NCI-H187 (cell line): ENCODE measurements around the gene SOAT1.
A peak's percentile ranks its signal among the peaks of the same experiment; 100 is the strongest.
"Not testable (repeated sequence)": the region's sequence is repeated elsewhere in the genome, so short reads cannot be mapped to it uniquely, and the experiment has no call there.

Experiments used
- DNase-seq, 2 experiments: peaks; one replicate each; lab custom pipeline; 2025; lab: John Stamatoyannopoulos, UW

The SOAT1 gene

DNA sequence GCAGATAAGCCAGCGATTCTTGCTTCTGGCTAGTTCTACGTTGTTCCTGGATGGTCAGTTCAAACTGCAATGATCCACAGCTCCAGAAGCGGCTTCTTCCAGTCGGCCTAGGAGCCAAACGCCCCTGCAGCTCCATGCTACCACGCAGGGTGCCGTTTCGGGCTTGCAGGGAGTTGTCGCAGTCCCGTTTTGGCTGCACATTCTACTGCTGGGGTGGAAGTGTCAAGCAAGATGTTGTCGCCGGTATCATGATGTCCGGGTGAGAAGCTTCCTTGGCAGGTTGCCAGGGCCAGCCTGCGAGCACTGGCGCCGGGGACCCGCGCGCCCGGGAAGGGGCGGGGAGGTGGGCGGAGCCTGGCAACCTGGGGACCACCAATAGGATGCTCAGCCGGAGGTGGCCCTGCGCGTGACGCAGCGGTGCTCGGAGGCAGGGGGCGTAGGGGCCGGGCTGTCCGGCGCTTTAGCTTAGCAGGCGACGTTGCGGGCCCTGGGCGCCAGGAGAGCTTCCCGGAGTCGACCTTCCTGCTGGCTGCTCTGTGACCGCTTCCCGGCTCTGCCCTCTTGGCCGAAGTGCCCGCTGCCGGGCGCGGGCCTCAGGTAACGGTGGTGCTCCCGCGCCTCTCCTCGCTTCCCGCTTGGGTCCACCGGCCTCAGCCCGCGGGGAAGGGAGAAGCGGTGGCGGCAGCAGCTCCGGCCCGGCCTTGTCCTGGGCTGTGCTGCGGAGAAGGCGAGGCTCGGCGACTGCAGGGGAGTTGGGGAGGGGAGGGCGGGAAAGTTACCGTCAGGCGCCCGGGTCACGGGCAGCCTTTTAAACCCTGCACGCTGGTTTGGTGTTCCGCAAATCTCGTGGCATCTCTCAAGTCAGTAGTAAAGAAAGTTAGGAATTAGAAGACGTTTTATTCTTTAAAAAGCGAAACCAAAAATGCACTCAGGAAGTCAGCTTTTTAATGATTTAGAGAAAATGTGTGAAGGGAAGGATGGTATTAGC lies at the start of gene SOAT1:
Gene SOAT1, plus strand, starts transcription at position 458 of the 988 bp plus-strand sequence. CDS start 8,888 bp downstream, outside the sequence.
- DNase-seq, result peak; percentile 97 to 99

DNA sequence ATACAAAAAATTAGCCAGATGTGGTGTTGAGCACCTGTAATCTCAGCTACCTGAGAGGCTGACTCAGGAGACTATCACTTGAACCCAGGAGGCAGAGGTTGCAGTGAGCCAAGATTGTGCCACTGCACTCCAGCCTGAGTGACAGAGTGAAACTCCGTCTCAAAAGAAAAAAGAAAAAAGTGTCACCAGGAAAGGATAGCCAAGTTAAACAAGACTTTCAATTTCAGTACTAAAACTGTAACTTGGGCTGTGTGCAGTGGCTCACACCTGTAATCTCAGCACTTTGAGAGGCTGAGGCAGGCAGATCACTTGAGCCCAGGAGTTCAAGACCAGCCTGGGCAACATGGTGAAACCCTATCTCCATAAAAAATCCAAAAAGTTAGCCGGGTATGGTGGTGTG lies 48.2 kb upstream of the SOAT1 start:
- not testable (repeated sequence) for DNase-seq

DNA sequence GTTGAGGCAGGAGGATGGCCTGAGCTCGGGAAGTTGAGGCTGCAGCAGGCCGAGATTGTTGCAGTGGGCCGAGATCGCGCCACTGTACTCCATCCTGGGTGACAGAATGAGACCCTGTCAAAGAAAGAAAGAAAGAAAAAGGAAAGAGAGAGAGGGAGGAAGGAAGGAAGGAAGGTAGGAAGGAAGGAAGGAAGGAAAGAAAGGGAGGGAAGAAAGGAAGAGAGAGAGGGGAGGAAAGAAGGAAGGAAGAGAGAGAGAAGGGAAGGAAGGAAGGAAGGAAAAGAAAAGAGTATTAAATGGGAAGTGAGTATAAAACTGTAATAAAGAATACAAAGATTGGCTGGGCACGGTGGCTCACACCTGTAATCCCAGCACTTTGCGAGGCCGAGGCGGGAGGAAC lies 45.7 kb upstream of the SOAT1 start:
- DNase-seq, result no peak

DNA sequence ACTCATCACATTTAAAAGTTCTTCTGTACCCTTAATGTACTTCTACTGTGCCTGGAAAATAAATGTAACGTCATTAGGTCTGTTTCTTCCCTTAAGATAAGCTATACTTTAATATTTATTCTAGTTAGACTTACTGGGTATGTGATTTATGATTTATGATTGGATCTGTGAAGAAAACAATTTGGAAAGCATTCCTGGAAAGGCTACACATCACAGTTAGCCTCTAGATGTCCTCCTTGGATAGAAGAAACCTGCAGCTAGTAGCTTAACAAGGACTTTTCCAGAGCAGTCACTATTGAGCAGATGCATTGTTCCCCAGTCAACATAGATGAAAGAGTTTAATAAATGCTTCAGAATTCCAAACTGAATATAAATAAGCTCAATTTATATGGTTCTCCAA lies 41.9 kb upstream of the SOAT1 start:
- DNase-seq, result no peak

DNA sequence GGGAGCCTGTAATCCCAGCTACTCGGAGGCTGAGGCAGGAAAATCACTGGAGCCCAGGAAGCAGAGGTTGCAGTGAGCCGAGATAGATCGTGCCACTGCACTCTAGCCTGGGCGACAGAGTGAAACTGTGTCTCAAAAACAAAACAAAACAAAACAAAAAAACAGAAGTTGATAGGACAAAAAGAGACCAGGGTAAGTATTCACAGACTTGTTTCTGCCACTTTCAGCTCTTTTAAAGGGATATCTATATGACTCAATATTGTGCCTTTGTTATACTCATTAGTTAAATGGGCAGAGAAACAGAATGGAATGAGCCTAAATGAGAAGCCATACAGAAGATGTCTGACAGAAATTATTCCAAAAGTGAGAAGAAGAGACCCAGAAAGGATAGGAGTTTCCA lies 41.0 kb upstream of the SOAT1 start:
- no peak for DNase-seq

DNA sequence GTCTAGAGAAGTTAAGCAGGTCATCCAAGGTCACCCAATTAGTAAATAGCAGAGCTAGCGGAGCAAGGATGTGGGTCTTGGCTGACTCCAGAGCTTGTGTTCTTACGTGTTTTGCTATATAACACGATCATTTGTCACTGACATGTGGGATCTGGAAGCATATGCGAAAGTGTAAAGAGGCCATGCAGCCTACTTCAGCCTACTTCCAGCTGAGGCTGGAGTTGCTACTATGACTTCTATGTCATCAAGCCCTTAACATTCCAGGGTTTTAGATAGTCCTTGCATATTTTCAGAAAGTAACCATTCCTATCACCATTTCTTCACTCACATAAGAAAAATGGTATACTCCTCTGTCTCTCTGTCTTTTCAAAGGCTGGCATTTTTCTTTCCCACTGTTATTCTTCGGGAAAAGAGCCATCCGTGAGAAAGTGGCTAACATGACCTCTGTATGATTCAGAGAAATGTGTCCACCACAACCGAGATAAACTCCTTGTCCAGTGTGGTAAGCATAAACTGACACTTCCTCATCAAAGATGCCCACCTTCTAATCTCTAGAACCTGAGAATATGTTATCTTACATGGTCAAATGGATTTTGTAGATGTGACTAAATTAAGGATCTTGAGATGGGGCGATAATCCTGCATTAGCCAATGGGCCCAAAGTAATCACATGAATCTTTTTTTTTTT lies 40.2 kb upstream of the SOAT1 start:
- no peak for DNase-seq

DNA sequence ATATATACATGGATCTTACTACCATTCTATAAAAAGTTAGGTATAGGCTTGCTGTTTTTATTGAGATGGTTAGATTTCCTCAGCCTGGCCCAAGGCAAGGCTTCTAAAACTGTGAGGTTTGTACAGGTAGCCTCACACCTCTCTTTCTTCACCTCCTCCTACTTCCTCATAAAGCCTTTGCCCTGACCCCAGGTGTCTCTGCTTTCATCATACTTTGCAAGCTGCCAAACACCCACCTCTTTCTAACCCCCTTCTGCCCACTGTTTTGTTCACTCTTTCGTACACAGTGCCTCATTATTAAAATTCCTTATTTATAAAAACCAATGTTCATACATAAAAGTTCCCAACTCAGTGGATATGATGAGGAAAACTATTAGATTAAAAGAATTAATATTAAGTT lies 31.4 kb upstream of the SOAT1 start:
- no peak for DNase-seq

DNA sequence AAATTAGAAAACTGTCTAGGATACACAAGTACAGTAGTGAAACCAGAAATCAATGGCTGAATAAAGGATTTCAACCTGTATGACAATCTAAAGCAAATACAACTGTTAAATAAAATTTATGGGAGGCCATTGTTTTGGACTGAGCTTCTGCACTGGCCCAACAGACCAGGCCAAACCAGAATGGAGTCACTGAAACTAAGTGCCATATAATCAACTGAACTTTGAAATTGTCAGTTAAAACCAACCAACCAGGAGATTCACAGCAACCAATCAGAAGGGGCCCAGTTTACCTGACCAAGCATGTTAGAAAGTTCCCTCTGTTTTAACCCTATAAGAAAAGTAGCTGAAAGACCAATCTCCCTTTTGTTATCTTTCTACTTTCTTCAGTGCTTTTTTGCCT lies 30.5 kb upstream of the SOAT1 start:
- no peak for DNase-seq

DNA sequence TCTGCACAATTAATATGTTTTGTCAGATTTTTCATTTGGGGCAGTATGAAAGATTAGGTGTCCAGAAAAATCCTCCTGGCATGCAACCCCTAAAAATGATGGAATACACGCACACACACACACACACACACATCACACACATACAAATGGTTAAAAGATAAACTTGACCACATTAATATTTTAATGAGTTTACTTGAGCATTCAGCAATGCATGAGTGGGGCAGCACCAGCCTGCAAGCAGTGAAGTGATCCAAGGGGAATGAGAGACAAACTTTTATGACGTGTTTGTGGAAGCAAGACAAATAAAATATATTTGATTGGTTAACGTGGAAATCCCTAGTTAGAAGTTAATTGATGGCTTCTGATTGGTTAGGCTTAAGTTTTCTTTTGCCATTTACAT lies 29.1 kb upstream of the SOAT1 start:
- no peak for DNase-seq

DNA sequence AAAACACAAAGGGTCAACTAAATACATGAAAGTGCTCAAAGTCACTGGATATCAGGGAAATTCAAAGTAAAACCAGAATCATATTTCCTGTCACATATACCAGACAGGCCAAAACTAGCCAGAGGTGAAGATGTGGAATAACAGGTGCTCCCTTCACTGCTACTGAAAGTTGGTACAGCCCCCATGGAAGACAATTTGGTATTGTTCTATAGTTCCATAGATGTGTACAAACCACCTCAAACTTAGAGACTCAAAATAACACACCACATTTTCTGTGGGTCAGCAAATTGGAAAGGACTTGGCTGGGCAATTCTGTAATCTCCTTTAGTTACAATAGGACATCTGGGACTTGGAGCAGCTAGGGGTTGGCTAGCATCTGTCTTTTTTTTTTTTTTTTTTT lies 24.5 kb upstream of the SOAT1 start:
- DNase-seq, result no peak

DNA sequence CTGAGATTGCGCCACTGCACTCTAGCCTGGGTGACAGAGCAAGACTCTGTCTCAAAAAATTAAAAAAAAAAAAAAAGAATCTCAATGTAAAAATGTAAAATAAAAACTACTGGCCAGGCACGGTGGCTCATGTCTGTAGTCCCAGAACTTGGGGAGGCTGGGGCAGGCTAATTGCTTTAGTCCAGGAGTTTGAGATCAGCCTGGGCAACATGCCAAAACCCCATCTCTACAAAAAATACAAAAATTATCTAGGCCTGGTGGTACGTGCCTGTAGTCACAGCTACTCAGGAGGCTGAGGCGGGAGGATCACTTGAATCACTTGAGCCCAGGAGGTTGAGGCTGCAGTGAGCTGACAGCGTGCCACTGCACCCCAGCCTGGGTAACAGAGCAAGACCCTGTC lies 19.2 kb upstream of the SOAT1 start:
- not testable (repeated sequence) for DNase-seq

DNA sequence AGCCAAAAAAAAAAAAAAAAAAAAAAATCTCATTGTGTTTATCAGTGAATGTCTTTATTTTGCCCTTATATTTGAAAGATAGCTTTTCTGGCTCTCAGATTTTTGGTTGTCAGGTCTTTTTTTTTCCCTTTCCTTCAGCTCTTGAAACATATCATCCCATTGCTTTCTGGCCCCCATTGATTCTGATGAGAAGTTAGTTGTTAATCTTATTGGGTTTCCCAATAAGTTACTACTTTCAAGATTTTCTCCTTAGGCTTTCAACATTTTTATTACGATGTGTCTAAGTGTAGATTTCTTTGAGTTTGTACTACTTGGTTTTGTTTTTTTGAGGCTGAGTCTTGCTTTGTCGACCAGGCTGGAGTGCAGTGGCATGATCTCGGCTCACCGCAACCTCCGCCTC lies 14.7 kb upstream of the SOAT1 start:
- DNase-seq, result no peak

DNA sequence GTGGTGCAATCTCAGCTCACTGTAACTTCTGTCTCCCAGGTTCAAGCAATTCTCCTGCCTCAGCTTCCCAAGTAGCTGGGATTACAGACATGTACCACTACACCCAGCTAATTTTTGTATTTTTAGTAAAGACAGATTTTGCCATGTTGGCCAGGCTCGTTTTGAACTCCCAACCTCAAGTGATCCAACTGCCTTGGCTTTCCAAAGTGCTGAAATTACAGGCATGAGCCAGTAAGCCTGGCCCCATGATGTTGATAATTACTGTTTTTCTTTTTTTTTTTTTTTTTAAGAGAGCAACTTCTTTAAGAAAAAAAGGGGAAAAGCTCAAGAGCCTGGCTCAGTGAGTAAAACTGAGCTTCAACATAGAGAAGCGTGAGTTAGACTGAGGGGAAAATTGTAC lies 9.6 kb upstream of the SOAT1 start:
- no peak for DNase-seq

DNA sequence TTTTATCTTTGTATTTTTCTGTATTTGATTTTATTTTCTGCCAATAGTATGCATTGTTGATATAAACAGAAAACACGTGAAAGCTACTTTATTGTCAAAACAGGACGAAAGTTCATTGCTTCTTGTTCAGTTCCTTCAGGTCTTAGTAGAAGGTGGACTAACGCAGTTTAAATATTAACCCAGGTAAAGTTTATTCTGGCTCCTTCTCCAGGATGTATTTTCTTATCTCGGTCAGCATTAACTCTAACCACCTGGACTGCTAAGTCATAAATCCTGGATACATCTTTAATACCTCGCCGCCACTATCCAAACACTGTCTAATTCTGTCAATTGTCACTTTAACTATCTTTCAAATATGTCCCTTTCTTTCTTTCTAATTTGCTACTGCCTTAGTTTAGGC lies 5.7 kb upstream of the SOAT1 start:
- no peak for DNase-seq

DNA sequence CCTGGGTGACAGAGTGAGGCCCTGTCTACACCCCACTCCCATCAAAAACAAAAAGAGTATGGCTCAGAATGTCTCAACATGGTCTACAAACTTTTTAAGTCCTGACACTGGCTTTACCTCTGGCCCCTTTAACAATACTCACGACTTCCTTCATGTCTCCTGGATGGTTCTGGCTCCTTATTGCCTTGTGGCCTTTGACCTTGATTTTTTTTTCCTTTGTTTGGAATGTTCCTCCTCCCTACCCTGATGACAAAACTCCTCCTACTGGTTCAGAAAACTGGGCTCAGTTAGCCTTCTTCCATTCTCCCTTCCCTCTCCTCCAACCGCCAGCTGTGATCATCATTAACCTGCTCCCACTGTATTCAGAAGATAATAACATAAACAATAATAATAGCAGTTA lies 4.6 kb upstream of the SOAT1 start:
- no peak for DNase-seq

DNA sequence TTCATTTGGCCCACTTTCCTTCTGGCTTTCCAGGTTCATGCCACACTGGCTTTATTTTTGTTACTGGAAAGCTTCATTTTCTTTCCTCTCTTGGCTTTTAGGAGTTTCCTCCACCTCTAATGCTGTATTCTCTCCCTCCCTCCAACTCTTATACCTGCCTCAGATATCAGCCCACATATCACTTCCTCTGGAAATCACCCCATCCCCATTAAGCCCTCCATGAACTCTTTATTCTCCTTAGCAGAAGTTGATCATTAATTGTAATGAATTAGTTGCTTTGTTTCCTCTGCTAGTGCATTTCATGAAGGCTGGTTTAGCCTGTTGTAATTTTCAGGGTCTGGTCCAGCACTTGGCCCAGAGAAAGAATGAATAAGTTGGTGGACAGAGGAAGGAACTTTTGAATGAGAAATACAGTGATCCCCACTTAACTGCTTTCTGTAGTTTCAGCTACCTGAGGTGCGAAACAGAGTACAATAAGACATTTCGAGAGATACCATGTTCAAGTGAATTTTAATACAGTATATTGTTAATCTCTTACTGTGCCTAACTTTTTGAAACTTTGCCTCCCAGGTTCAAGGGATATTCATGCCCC lies 1.7 kb downstream of the SOAT1 start:
- DNase-seq, result no peak

DNA sequence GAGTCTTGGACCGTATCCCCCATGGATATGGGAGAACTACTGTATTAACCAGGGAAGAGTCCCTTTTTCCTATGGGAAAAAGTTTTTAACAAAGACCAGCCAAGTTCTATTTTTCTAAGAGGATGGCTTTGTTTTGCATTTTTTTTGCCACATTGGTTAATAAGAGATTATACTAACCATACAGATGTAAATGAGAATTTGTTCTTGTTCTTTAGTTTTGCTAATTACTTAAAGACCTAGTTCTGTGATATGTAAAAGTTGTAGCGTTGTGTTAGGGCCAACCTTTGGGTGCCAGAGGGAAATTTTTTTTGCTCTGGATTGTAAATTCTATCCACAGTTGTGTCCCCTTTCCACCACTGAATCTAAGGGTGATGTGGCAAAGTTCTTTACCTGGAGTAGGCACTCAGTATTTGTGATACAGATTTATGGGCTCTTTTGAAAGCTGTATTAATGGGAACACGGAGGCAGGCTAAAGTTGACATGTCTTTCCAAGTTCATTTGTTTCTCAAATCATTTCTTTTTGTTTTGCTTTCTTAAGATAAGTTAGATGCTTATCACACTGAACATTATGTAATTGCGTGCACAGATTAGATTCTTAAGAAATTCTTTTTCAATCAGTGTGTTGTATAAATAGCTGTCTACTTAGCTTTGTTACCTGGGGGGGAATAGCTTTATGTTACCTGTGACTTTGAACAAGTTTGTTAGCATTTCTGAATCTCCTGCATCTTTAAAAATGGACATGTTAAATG lies 2.9 kb downstream of the SOAT1 start:
- DNase-seq, result no peak

DNA sequence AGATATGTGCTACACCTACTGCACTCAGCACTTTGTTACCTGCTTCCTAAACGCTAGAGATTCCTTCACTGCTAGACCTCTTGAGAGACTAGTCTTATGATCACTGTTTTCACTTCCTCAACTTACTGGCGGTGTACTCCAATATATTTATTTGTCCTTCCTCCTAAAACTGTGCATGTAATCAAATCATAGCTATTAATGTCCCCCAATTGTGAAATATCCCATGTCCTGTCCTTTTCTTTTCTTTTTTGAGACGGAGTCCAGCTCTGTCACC lies 3.4 kb downstream of the SOAT1 start:
- no peak for DNase-seq

DNA sequence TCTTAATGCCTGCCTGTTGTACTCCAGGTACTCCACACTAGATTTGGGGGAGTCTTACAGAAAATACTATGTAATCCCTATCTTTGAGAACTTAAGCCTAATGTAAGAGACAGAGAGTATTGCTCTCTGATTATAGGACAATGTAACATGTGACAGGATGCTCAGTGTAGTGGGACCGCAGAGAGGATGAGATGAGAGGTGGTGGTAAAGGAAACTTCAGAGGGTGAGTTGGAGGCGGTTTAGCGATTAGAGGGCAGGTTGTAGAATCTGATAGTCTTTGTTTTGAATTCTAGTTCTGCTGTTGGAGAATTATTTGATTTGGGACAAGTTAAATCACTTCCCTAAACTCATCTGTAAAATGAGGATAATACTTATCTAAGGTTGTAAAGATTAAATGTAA lies 5.4 kb downstream of the SOAT1 start:
- no peak for DNase-seq

DNA sequence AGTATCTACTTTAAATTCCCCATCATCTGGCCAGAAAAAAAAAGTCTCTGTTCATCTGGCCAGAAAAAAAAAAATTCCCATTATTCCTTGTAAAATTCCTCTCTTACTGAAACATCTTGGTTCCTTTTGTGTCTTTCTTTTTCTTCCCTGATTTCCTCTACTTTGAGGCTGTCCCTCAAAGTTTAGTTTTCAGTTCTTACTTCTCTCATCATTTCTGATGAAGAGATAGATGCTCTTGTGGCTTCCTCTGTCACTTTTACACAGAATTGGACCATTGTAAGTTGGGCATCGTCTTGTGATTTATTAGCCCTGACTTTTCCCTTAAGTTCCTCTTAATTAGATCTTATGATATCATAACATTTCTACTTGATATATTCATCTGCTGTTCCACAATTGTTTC lies 6.5 kb downstream of the SOAT1 start:
- no peak for DNase-seq

DNA sequence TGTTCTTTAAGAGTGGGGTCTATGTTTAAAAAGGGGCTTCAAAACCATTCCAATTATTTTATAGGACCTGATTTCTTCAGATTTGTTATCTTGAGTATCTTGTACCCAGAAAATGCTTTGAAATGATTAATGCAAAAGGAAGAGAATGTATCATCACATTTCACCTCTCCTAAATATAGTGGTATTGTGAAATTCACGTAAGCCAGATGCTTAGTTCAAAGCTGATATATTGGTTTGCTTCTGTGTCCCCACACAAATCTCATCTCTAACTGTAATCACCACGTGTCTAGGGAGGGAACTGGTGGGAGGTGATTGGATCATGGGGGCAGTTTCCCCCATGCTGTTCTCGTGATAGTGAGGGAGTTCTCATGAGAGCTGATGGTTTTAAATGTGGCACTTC lies 8.5 kb downstream of the SOAT1 start:
- DNase-seq, result no peak

DNA sequence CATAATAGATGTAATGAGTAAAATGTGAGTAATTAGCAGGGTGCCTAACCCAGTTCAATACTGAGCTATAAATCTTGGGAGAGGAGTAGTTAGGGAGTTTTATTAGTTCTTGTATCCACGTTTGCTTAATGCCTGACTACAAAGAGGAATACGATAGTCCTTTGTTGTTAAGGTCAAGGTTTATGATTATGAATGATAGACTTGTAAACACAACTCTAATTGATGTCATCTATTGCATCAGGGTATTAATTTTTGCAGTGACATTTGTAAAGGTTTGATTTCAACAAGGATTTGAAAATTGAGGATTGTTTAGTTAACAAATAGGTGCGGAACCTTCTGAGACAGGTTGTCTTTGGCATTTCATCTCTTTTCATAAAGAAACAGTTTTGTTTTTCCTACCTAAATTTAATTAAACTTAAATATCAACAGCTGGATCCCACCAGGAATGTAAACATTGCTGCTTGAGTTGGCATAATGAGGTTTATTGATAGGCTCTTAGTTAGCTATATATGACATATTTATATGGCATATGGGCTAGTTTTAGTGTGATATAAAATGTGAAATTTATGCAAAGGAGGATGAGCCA lies 9.7 kb downstream of the SOAT1 start:
- DNase-seq, result no peak
